ENCODE results near the gene COQ8B. TPM values are rescaled to one million over a fixed set of nuclear protein-coding genes. Genes with fewer than 3 reads are reported as not detected.
A peak's percentile ranks its signal among the peaks of the same experiment; 100 is the strongest.
"Not testable (repeated sequence)": the region's sequence is repeated elsewhere in the genome, so short reads cannot be mapped to it uniquely, and the experiment has no call there.

Gene COQ8B
- total RNA-seq, 1 donor from 2014 or later: 16.5 TPM

- DNase-seq (ENCODE audit: low read depth, low spot score): no peak
These were observed 47.6 kb downstream of the COQ8B start for GRCh38 chr19:40668991-40669614.

GRCh38 chr19:40667602-40668001 lies 49.1 kb downstream of the COQ8B start:
- no peak for DNase-seq (ENCODE audit: low read depth, low spot score)

- no peak for DNase-seq (ENCODE audit: low read depth, low spot score)
These were observed 49.8 kb downstream of the COQ8B start for GRCh38 chr19:40666803-40667438.

- DNase-seq (ENCODE audit: low read depth, low spot score): no peak
These were observed 52.7 kb downstream of the COQ8B start for GRCh38 chr19:40663695-40664692.

- peak; percentile 55 for DNase-seq (ENCODE audit: low read depth, low spot score)
These were observed 53.6 kb downstream of the COQ8B start for GRCh38 chr19:40662925-40663694.

GRCh38 chr19:40661616-40662015 lies 55.1 kb downstream of the COQ8B start:
- no peak for DNase-seq (ENCODE audit: low read depth, low spot score)

- no peak for DNase-seq (ENCODE audit: low read depth, low spot score)
These were observed 57.1 kb downstream of the COQ8B start for GRCh38 chr19:40659566-40659965.

GRCh38 chr19:40659116-40659515 lies 57.6 kb downstream of the COQ8B start:
- no peak for DNase-seq (ENCODE audit: low read depth, low spot score)

GRCh38 chr19:40658031-40658430 lies 58.7 kb downstream of the COQ8B start:
- no peak for DNase-seq (ENCODE audit: low read depth, low spot score)

GRCh38 chr19:40655684-40656083 lies 61.0 kb downstream of the COQ8B start:
- not testable (repeated sequence) for DNase-seq (ENCODE audit: low read depth, low spot score)

- not testable (repeated sequence) for DNase-seq (ENCODE audit: low read depth, low spot score)
These were observed 64.4 kb downstream of the COQ8B start for GRCh38 chr19:40652303-40652702.

- no peak for DNase-seq (ENCODE audit: low read depth, low spot score)
These were observed 65.9 kb downstream of the COQ8B start for GRCh38 chr19:40650749-40651305.

- DNase-seq (ENCODE audit: low read depth, low spot score): not testable (repeated sequence)
These were observed 66.6 kb downstream of the COQ8B start for GRCh38 chr19:40649903-40650675.

- DNase-seq (ENCODE audit: low read depth, low spot score): no peak
These were observed 69.9 kb downstream of the COQ8B start for GRCh38 chr19:40646743-40647254.

GRCh38 chr19:40642757-40643305 lies 73.9 kb downstream of the COQ8B start:
- no peak for DNase-seq (ENCODE audit: low read depth, low spot score)

- no peak for DNase-seq (ENCODE audit: low read depth, low spot score)
These were observed 74.5 kb downstream of the COQ8B start for GRCh38 chr19:40642051-40642706.

All from pulmonary artery endothelial cell (primary cell).